H1 (cell line): ENCODE measurements around the gene MOGAT2. TPM values are rescaled to one million over a fixed set of nuclear protein-coding genes. Genes with fewer than 3 reads are reported as not detected.

ENCODE experiments used
- CTCF ChIA-PET: fragments of 300-600 bp; sonication (Branson Sonifier 250); formaldehyde crosslinking; loops from one replicate; lab custom pipeline; 2021; ENCODE audit not compliant: partially characterized antibody; lab: Charles Lee
- POLR2A ChIA-PET: fragments of 300-600 bp; sonication (Branson Sonifier 250); formaldehyde crosslinking; loops from one replicate; lab custom pipeline; 2021; ENCODE audit warnings: inconsistent platforms; ENCODE audit not compliant: partially characterized antibody; lab: Charles Lee
- DNase-seq, 2 experiments: peaks; one replicate each; pipeline versions ENCODE4 v3.0.0 to v3.0.0-alpha.2; 2010 to 2022; ENCODE audit warnings: low spot score in 2 of 2, low read depth in 1 of 2, mixed read lengths in 1 of 2
- FAIRE-seq: peaks from 2 replicates; lab custom pipeline; 2011; peaks lifted over from hg19 to GRCh38; lab: Jason Lieb, UNC
- H2AFZ ChIP-seq: 2 replicates; pipeline ENCODE4 v1.8.1; 2012; ENCODE audit warnings: low read length, inconsistent platforms
- H2AK5ac ChIP-seq: 2 replicates; pipeline ENCODE4 v1.6.1; 2013; ENCODE audit warnings: low read depth, low read length
- H2BK120ac ChIP-seq: replicated peaks from 2 replicates; pipeline ENCODE3; 2013; ENCODE audit warnings: low read depth, low read length, inconsistent platforms
- H2BK12ac ChIP-seq: 2 replicates; pipeline ENCODE4 v1.6.1; 2013; ENCODE audit warnings: low read depth, low read length
- H2BK15ac ChIP-seq: 2 replicates; pipeline ENCODE4 v1.6.1; 2013; ENCODE audit warnings: low read length
- H2BK20ac ChIP-seq: 2 replicates; pipeline ENCODE4 v1.6.1; 2013; ENCODE audit warnings: low read length
- H2BK5ac ChIP-seq: 2 replicates; pipeline ENCODE4 v1.6.1; 2013; ENCODE audit warnings: low read depth, low read length
- H3K14ac ChIP-seq: 2 replicates; pipeline ENCODE4 v1.6.1; 2013; ENCODE audit warnings: inconsistent platforms; ENCODE audit not compliant: insufficient read length
- H3K18ac ChIP-seq: 2 replicates; pipeline ENCODE4 v1.6.1; 2013; ENCODE audit warnings: low read length; ENCODE audit errors: extremely low read depth
- H3K23ac ChIP-seq: 2 replicates; pipeline ENCODE4 v1.6.1; 2013; ENCODE audit warnings: inconsistent platforms; ENCODE audit not compliant: insufficient read length
- H3K23me2 ChIP-seq: 2 replicates; pipeline ENCODE4 v1.6.1; 2013; ENCODE audit warnings: low read depth, low read length
- H3K27ac ChIP-seq: 2 replicates; pipeline ENCODE4 v1.6.1; 2011; ENCODE audit warnings: low read depth, low read length, inconsistent platforms
- H3K27me3 ChIP-seq, 4 experiments: replicated peaks in 1 of 4; 1 replicate in 1 of 4; 2 replicates in 3 of 4; pipeline versions ENCODE4 v1.6.1 to v1.8.1; 2011 to 2013; ENCODE audit warnings: low read length in 3 of 4, mild to moderate bottlenecking in 3 of 4, inconsistent platforms in 2 of 4, mixed read lengths in 2 of 4, moderate library complexity in 1 of 4; ENCODE audit not compliant: control insufficient read depth in 3 of 4, insufficient read depth in 3 of 4; ENCODE audit errors: extremely low read depth in 1 of 4
- H3K36me3 ChIP-seq, 4 experiments: 2 replicates each; pipeline versions ENCODE4 v1.6.1 to v1.8.1; 2011 to 2013; ENCODE audit warnings: mild to moderate bottlenecking in 4 of 4, low read length in 3 of 4, moderate library complexity in 2 of 4, control low read depth in 1 of 4, inconsistent platforms in 1 of 4; ENCODE audit not compliant: insufficient read depth in 4 of 4, control insufficient read depth in 2 of 4
- H3K4ac ChIP-seq: replicated peaks from 2 replicates; pipeline ENCODE3; 2013; ENCODE audit warnings: low read length, low read depth, mixed read lengths, inconsistent platforms; ENCODE audit not compliant: insufficient read length
- H3K4me1 ChIP-seq, 4 experiments: replicated peaks in 1 of 4; 1 replicate in 1 of 4; 2 replicates in 3 of 4; pipeline versions ENCODE4 v1.6.1 to v1.8.1; 2011 to 2013; ENCODE audit warnings: low read length in 3 of 4, inconsistent platforms in 2 of 4, mixed read lengths in 1 of 4; ENCODE audit not compliant: insufficient read depth in 4 of 4, control insufficient read depth in 3 of 4
- H3K4me2 ChIP-seq, 2 experiments: 2 replicates each; pipeline versions ENCODE4 v1.6.1 to v1.8.1; 2011 to 2013; ENCODE audit warnings: low read depth in 2 of 2, low read length in 2 of 2, control low read depth in 1 of 2, inconsistent platforms in 1 of 2, mild to moderate bottlenecking in 1 of 2; ENCODE audit not compliant: insufficient read depth in 1 of 2
- H3K4me3 ChIP-seq, 4 experiments: fragments of 200-600, 300-600 bp in 1 of 4; sonication (generic), shearing (Covaris generic), sonication (Bioruptor Twin) in 1 of 4; 2 replicates each; pipeline versions ENCODE4 v1.5.1 to v1.8.1; 2011 to 2016; ENCODE audit warnings: low read length in 4 of 4, low read depth in 3 of 4, control low read depth in 2 of 4, inconsistent platforms in 2 of 4, mild to moderate bottlenecking in 2 of 4, mixed read lengths in 1 of 4, moderate library complexity in 1 of 4; ENCODE audit not compliant: insufficient read depth in 2 of 4; ENCODE audit errors: extremely low read depth in 1 of 4
- H3K56ac ChIP-seq: replicated peaks from 2 replicates; pipeline ENCODE3; 2013; ENCODE audit warnings: low read depth, mild to moderate bottlenecking, mixed read lengths, low read length, inconsistent platforms; ENCODE audit not compliant: insufficient read length
- H3K79me1 ChIP-seq: 2 replicates; pipeline ENCODE4 v1.6.1; 2013; ENCODE audit warnings: low read depth, low read length, control low read depth
- H3K79me2 ChIP-seq, 2 experiments: 2 replicates each; pipeline versions ENCODE4 v1.6.1 to v1.8.1; 2012 to 2013; ENCODE audit warnings: low read length in 2 of 2, mild to moderate bottlenecking in 2 of 2, inconsistent platforms in 1 of 2; ENCODE audit not compliant: insufficient read depth in 2 of 2, control insufficient read depth in 1 of 2
- H3K9ac ChIP-seq, 4 experiments: replicated peaks in 1 of 4; 1 replicate in 1 of 4; 2 replicates in 3 of 4; pipeline versions ENCODE4 v1.6.1 to v1.8.1; 2011 to 2013; ENCODE audit warnings: low read depth in 3 of 4, low read length in 3 of 4, control low read depth in 2 of 4, mild to moderate bottlenecking in 2 of 4, moderate library complexity in 2 of 4, inconsistent platforms in 1 of 4; ENCODE audit errors: extremely low read depth in 1 of 4
- H3K9me3 ChIP-seq, 2 experiments: 2 replicates each; pipeline versions ENCODE4 v1.6.1 to v1.8.1; 2012 to 2013; ENCODE audit warnings: mild to moderate bottlenecking in 2 of 2, moderate library complexity in 2 of 2, control low read depth in 1 of 2, inconsistent platforms in 1 of 2, low read depth in 1 of 2, low read length in 1 of 2, mixed read lengths in 1 of 2; ENCODE audit not compliant: insufficient read depth in 2 of 2
- H4K20me1 ChIP-seq, 2 experiments: replicated peaks in 1 of 2; 2 replicates each; pipeline versions ENCODE3 to v1.8.1; 2011 to 2013; ENCODE audit warnings: inconsistent platforms in 2 of 2, low read length in 2 of 2, mild to moderate bottlenecking in 1 of 2; ENCODE audit not compliant: insufficient read depth in 2 of 2, control insufficient read depth in 1 of 2
- H4K5ac ChIP-seq: 2 replicates; pipeline ENCODE4 v1.6.1; 2013; ENCODE audit warnings: low read length, low read depth, mixed read lengths, inconsistent platforms; ENCODE audit not compliant: insufficient read length
- H4K8ac ChIP-seq: 2 replicates; pipeline ENCODE4 v1.8.0; 2013; ENCODE audit warnings: mild to moderate bottlenecking, moderate library complexity, low read length, inconsistent platforms; ENCODE audit not compliant: insufficient read depth; ENCODE audit errors: extremely low read depth
- H4K91ac ChIP-seq: replicated peaks from 2 replicates; pipeline ENCODE3; 2013; ENCODE audit warnings: low read length, mixed read lengths, inconsistent platforms; ENCODE audit not compliant: insufficient read length
- BACH1 ChIP-seq: IDR thresholded peaks from 2 replicates; pipeline ENCODE4 v1.6.1; 2012; ENCODE audit warnings: low read length, improper control_type of control experiment
- CBX8 ChIP-seq: fragments of 300-800, 300-1000 bp; sonication (generic); IDR thresholded peaks from 2 replicates; pipeline ENCODE4 v1.7.1; 2016; ENCODE audit warnings: low read depth, low read length, borderline replicate concordance
- GABPA ChIP-seq: IDR thresholded peaks from 2 replicates; pipeline ENCODE4 v1.6.1; 2011; ENCODE audit warnings: mild to moderate bottlenecking, low read length, moderate library complexity, borderline replicate concordance; ENCODE audit not compliant: insufficient read depth
- HDAC2 ChIP-seq, 2 experiments: fragments of 300-600 bp in 1 of 2; sonication (generic) in 1 of 2; IDR thresholded peaks; 2 replicates each; pipeline ENCODE4 v1.6.1; 2011 to 2012; ENCODE audit warnings: low read depth in 2 of 2, low read length in 2 of 2, mild to moderate bottlenecking in 2 of 2, moderate library complexity in 2 of 2, borderline replicate concordance in 1 of 2, inconsistent platforms in 1 of 2
- NANOG ChIP-seq: IDR thresholded peaks from 2 replicates; pipeline ENCODE4 v1.6.1; 2011; ENCODE audit warnings: low read length, low read depth, mild to moderate bottlenecking, inconsistent platforms; ENCODE audit not compliant: insufficient read depth, poor library complexity, severe bottlenecking
- PHF8 ChIP-seq: fragments of 200-600 bp; sonication (generic); conservative IDR thresholded peaks from 2 replicates; pipeline ENCODE4 v1.7.1; 2012; ENCODE audit warnings: low read depth, mild to moderate bottlenecking, inconsistent platforms, low read length, moderate library complexity
- POLR2A ChIP-seq, 2 experiments: IDR thresholded peaks; 1 replicate in 1 of 2; 2 replicates in 1 of 2; pipeline ENCODE4 v1.6.1; 2011; ENCODE audit warnings: low read depth in 2 of 2, low read length in 2 of 2, mild to moderate bottlenecking in 2 of 2; ENCODE audit errors: control extremely low read depth in 1 of 2
- POU5F1 ChIP-seq: IDR thresholded peaks from 2 replicates; pipeline ENCODE4 v1.6.1; 2011; ENCODE audit warnings: low read depth, mild to moderate bottlenecking, low read length, moderate library complexity
- SP4 ChIP-seq: IDR thresholded peaks from 2 replicates; pipeline ENCODE4 v1.6.1; 2012; ENCODE audit warnings: low read length, inconsistent platforms
- ZNF274 ChIP-seq: IDR thresholded peaks from 2 replicates; pipeline ENCODE4 v1.7.0; 2012; ENCODE audit warnings: low read length, borderline replicate concordance; ENCODE audit errors: extremely low read depth
- WGBS, 2 experiments: shearing (Covaris generic) in 1 of 2; methylation state at CpG; one replicate each; pipeline versions ENCODE4 v1.1.6 to v1.1.7; 2013 to 2015; ENCODE audit warnings: low lambda C conversion rate in 2 of 2, mixed read lengths in 2 of 2, inconsistent platforms in 1 of 2, low coverage in 1 of 2, missing lambda C conversion rate in 1 of 2; ENCODE audit not compliant: insufficient replicate concordance in 2 of 2, insufficient coverage in 1 of 2, insufficient read length in 1 of 2; ENCODE audit errors: extremely low coverage in 1 of 2, missing lambda C conversion rate in 1 of 2; 5-methylcytosine and 5-hydroxymethylcytosine counted together
- polyA plus RNA-seq, 7 experiments: library from polyadenylated mRNA; depleted of rRNA in 3 of 7; stranded (reverse) in 5 of 7; unstranded in 2 of 7; fragments of >200 nt in 5 of 7; fragments of 200-250 nt in 2 of 7; gene quantifications; 1 replicate in 5 of 7; 2 replicates in 1 of 7; 4 replicates in 1 of 7; pipeline versions ENCODE4 v1.2.1 to v1.2.3, GENCODE V29; 2011 to 2013; ENCODE audit warnings: missing spikeins in 2 of 7, mixed read lengths in 2 of 7
- total RNA-seq: library from RNA; stranded (reverse); fragmentation: NEBNext Ultra II Directional; extraction: Animal tissue kit (Norgen Biotek cat#: 25700); gene quantifications from 2 replicates; pipeline ENCODE4 v1.2.1, GENCODE V29; 2021
- TF ChIP-seq, protein P1 (sequence below): IDR thresholded peaks from 2 replicates; pipeline ENCODE4 v1.6.1; 2011; ENCODE audit warnings: low read length, improper control_type of control experiment

Gene MOGAT2
- total and polyA plus RNA-seq, 2 of the 8 experiments (the other 6 are each of a cell fraction or from before 2014, with no cell fraction given): not detected

DNA sequence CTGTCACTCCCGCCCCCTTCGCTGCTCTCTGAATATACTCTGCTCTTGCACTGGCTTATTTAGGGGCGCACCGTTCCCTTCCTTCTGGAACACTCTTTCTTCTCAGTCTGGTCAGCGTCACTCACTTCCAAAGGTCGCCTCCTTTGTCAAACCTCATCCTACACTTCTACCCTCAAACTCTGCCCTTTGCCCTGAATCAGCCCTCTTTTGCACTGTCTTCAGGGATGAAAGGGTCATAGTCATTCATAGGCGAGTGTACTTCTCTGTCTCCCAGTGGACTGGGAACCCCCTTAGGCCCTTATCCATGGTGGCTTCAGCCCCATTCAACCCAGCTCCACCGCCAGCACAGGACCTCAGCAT, 15.4 kb downstream of the MOGAT2 start:
- Histone ChIP-seq H4K91ac (no peak overlapping the region), H4K5ac (no peak overlapping the region), H3K36me3 (no peaks in the 10 kb centered on the region), H3K9me3 (no peaks in the 10 kb centered on the region), H3K4me3 (no peak overlapping the region), H3K23ac (no peak overlapping the region), H2AFZ (no peak overlapping the region), H3K4me1 (no peaks in the 10 kb centered on the region), H3K79me2 (no peaks in the 10 kb centered on the region), H3K56ac (no peak overlapping the region), H2BK5ac (no peak overlapping the region), H3K27ac (no peak overlapping the region), H3K4ac (no peak overlapping the region), H2BK12ac (no peak overlapping the region), H4K20me1 (no peaks in the 10 kb centered on the region), H3K27me3 (no peaks in the 10 kb centered on the region; a peak in 1 of 7 replicates), H3K79me1 (no peaks in the 10 kb centered on the region), H3K18ac (no peak overlapping the region), H3K4me2 (no peak overlapping the region), H3K9ac (no peak overlapping the region), H2AK5ac (no peak overlapping the region), H2BK20ac (no peak overlapping the region), H3K14ac (no peak overlapping the region), H2BK120ac (no peak overlapping the region), H2BK15ac (no peak overlapping the region), H4K8ac (no peak overlapping the region), H3K23me2 (no peaks in the 10 kb centered on the region)
- no peak for DNase-seq
- no peak for FAIRE-seq
- POLR2A ChIA-PET: no interaction called here
- CTCF ChIA-PET: interaction anchor here (1.0 kb wide), 1 partner anchor 11 kb away, joined by 3 read pairs; no protein-coding TSS in a partner anchor
- 93% methylated on average over 8 of the region's 8 CpGs; no CpG with 5 or more reads in 1 of the 2 experiments for WGBS, 2 experiments
- TF ChIP-seq HDAC2 (IDR thresholded peaks at IDR 0.05; ENCODE audit: borderline replicate concordance in 1 of 2, low read depth in 2 of 2, low read length in 2 of 2) (no peak), ZNF274 (no peak), GABPA (no peak), SP4 (no peak), NANOG (no peak), CBX8 (no peak), BACH1 (no peak), POLR2A (IDR thresholded peaks at IDR 0.05; ENCODE audit: control extremely low read depth in 1 of 2, low read depth in 2 of 2, low read length in 2 of 2) (no peak), POU5F1 (no peak), PHF8 (no peak)
- TF ChIP-seq, protein P1, sequence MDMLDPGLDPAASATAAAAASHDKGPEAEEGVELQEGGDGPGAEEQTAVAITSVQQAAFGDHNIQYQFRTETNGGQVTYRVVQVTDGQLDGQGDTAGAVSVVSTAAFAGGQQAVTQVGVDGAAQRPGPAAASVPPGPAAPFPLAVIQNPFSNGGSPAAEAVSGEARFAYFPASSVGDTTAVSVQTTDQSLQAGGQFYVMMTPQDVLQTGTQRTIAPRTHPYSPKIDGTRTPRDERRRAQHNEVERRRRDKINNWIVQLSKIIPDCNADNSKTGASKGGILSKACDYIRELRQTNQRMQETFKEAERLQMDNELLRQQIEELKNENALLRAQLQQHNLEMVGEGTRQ: no peak
